Activated naive CD4-positive, alpha-beta T cell treated with anti-CD3 and anti-CD28 coated beads, Interleukin-2, amount 50 U/mL, for 72 hours (primary cell): ENCODE measurements around the gene CPEB1. TPM values are rescaled to one million over a fixed set of nuclear protein-coding genes. Genes with fewer than 3 reads are reported as not detected.
"Not testable (repeated sequence)": the region's sequence is repeated elsewhere in the genome, so short reads cannot be mapped to it uniquely, and the experiment has no call there.

Experiments used
- ATAC-seq, 2 donors: fragments of 150-1000 bp; cut with Tn5 transposase; 2 replicates each; pipeline ENCODE4 v1.10.0; 2021; ENCODE audit warnings: mild to moderate bottlenecking in 2 of 2, moderate library complexity in 2 of 2
- DNase-seq, 2 donors: peaks; one replicate each; pipeline ENCODE4 v3.0.0; 2021 to 2022; ENCODE audit warnings: low spot score in 2 of 2
- H3K27ac Mint-ChIP-seq, 2 donors: one replicate each; pipeline ENCODE4 v1.8.0; 2022; ENCODE audit warnings: mild to moderate bottlenecking in 2 of 2, mixed read lengths in 2 of 2
- H3K36me3 Mint-ChIP-seq, 2 donors: one replicate each; pipeline ENCODE4 v1.8.0; 2022; ENCODE audit warnings: mixed read lengths in 2 of 2
- H3K9me3 Mint-ChIP-seq, 2 donors: one replicate each; pipeline ENCODE4 v1.8.0; 2022; ENCODE audit warnings: mixed read lengths in 2 of 2
- total RNA-seq, 2 donors: library from RNA; stranded (reverse); gene quantifications; one replicate each; pipeline ENCODE4 v1.2.3, GENCODE V29; 2022

The CPEB1 gene
- total RNA-seq, 2 donors from 2014 or later, result not detected

- no peak overlapping the region for H3K27ac Mint-ChIP-seq
Measured at GRCh38 chr15:82655606-82656005, 8.4 kb upstream of the CPEB1 start.

GRCh38 chr15:82653483-82654168, 6.5 kb upstream of the CPEB1 start:
- Mint-ChIP-seq H3K9me3 (no peaks in the 10 kb centered on the region), H3K27ac (no peak overlapping the region), H3K36me3 (no peaks in the 10 kb centered on the region)
- ATAC-seq, result no peak
- DNase-seq, result no peak

More at GRCh38 chr15:82655606-82656005, 8.4 kb upstream of the CPEB1 start:
- no peak for DNase-seq
- no peak for ATAC-seq
- no peaks in the 10 kb centered on the region for H3K36me3 Mint-ChIP-seq
- H3K9me3 Mint-ChIP-seq, result no peaks in the 10 kb centered on the region

GRCh38 chr15:82651708-82652107, 4.5 kb upstream of the CPEB1 start:
- DNase-seq, result no peak
- Mint-ChIP-seq H3K9me3 (no peaks in the 10 kb centered on the region), H3K36me3 (no peaks in the 10 kb centered on the region)

GRCh38 chr15:82650046-82650670, 3.0 kb upstream of the CPEB1 start:
- Mint-ChIP-seq H3K36me3 (no peaks in the 10 kb centered on the region), H3K27ac (no peak overlapping the region), H3K9me3 (no peaks in the 10 kb centered on the region)
- DNase-seq (no peak), ATAC-seq (no peak)

More at GRCh38 chr15:82651708-82652107, 4.5 kb upstream of the CPEB1 start:
- no peak for ATAC-seq
- H3K27ac Mint-ChIP-seq, result no peak overlapping the region

- Mint-ChIP-seq H3K36me3 (no peaks in the 10 kb centered on the region), H3K9me3 (no peaks in the 10 kb centered on the region), H3K27ac (no peak overlapping the region)
- DNase-seq (no peak), ATAC-seq (no peak)
Measured at GRCh38 chr15:82649226-82649999, 2.2 kb upstream of the CPEB1 start.

GRCh38 chr15:82648257-82649103, 1.3 kb upstream of the CPEB1 start:
- Mint-ChIP-seq H3K36me3 (no peaks in the 10 kb centered on the region), H3K9me3 (no peaks in the 10 kb centered on the region), H3K27ac (no peak overlapping the region)
- ATAC-seq (no peak), DNase-seq (no peak)

- peak in 1 of 2 donors; percentile 10 for DNase-seq
- Mint-ChIP-seq H3K9me3 (no peaks in the 10 kb centered on the region), H3K27ac (no peak overlapping the region), H3K36me3 (no peaks in the 10 kb centered on the region)
- peak; percentile 56 to 72 for ATAC-seq
Measured at GRCh38 chr15:82647835-82648256, 683 bp upstream of the CPEB1 start.

- Mint-ChIP-seq H3K36me3 (no peaks in the 10 kb centered on the region), H3K9me3 (no peaks in the 10 kb centered on the region), H3K27ac (no peak overlapping the region)
- no peak for DNase-seq
- no peak for ATAC-seq
Measured at GRCh38 chr15:82646250-82647044, 716 bp downstream of the CPEB1 start.

- ATAC-seq, DNase-seq, H3K9me3 Mint-ChIP-seq, H3K27ac Mint-ChIP-seq, H3K36me3 Mint-ChIP-seq: not testable (repeated sequence)
Measured at GRCh38 chr15:82644967-82645852, 2.0 kb downstream of the CPEB1 start.

- Mint-ChIP-seq H3K9me3 (no peaks in the 10 kb centered on the region), H3K36me3 (no peaks in the 10 kb centered on the region), H3K27ac (no peak overlapping the region)
- ATAC-seq (no peak), DNase-seq (no peak)
Measured at GRCh38 chr15:82643992-82644391, 3.2 kb downstream of the CPEB1 start.

GRCh38 chr15:82642656-82643055, 4.5 kb downstream of the CPEB1 start:
- Mint-ChIP-seq H3K27ac (no peak overlapping the region), H3K9me3 (no peaks in the 10 kb centered on the region), H3K36me3 (no peaks in the 10 kb centered on the region)
- DNase-seq (no peak), ATAC-seq (no peak)

GRCh38 chr15:82641129-82641798, 5.9 kb downstream of the CPEB1 start:
- ATAC-seq, result no peak
- no peaks in the 10 kb centered on the region for H3K9me3 Mint-ChIP-seq

GRCh38 chr15:82640672-82641071, 6.5 kb downstream of the CPEB1 start:
- ATAC-seq (no peak), DNase-seq (no peak)
- Mint-ChIP-seq H3K27ac (no peak overlapping the region), H3K9me3 (no peaks in the 10 kb centered on the region), H3K36me3 (no peaks in the 10 kb centered on the region)

More at GRCh38 chr15:82641129-82641798, 5.9 kb downstream of the CPEB1 start:
- Mint-ChIP-seq H3K27ac (no peak overlapping the region), H3K36me3 (no peaks in the 10 kb centered on the region)
- DNase-seq, result no peak

- H3K36me3 Mint-ChIP-seq, result no peaks in the 10 kb centered on the region
- ATAC-seq, result no peak
- no peak for DNase-seq
- no peaks in the 10 kb centered on the region for H3K9me3 Mint-ChIP-seq
- no peak overlapping the region for H3K27ac Mint-ChIP-seq
Measured at GRCh38 chr15:82635798-82636197, 11.4 kb downstream of the CPEB1 start.

GRCh38 chr15:82630033-82630432, 17.1 kb downstream of the CPEB1 start:
- DNase-seq, result no peak
- Mint-ChIP-seq H3K36me3 (no peaks in the 10 kb centered on the region), H3K27ac (no peak overlapping the region), H3K9me3 (no peaks in the 10 kb centered on the region)
- no peak for ATAC-seq
